GM19395 (cell line): ENCODE data around the gene RNF213.

Experiments used
- ATAC-seq: cut with Tn5 transposase; IDR thresholded peaks from one replicate; pipeline ENCODE4 v1.9.1; 2021; ENCODE audit warnings: mild to moderate bottlenecking, moderate library complexity; ENCODE audit not compliant: unreplicated experiment

Gene RNF213

GRCh38 chr17:80347536-80347935, 86.9 kb downstream of the RNF213 start:
- no peak for ATAC-seq

GRCh38 chr17:80347948-80348351, 87.3 kb downstream of the RNF213 start:
- no peak for ATAC-seq

DNA sequence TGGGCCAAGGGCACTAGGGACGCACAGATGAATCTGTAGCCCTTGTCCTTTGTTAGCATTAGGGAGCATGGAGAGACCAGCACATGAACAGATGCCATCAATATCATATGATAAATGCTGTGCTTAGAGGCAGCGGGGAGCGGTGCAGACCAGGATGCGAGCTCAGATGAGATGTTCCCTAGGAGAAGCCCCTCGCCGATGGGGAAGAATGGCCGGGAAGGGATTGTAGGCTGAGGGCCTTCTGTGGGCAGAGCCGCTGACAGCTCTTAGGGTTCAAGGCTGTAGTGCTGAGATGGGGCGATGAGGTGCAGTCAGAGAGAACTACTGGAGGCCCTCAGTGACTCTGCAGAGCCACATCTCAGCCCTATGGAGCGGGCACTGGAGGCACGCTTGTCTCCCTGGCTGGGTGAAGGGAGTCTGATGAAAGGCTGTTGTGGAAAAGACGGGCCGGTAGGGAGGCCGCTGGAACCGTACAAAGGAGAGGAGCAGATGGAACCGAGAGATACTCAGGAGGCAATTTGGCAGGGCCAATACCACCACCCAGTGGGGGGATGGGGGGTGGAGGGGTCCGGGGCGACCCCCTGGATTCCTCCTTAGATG, 88.0 kb downstream of the RNF213 start:
- no peak for ATAC-seq

GRCh38 chr17:80349151-80349651, 88.5 kb downstream of the RNF213 start:
- no peak for ATAC-seq

- no peak for ATAC-seq
Observed at GRCh38 chr17:80349751-80350150, 89.1 kb downstream of the RNF213 start.

GRCh38 chr17:80352216-80352895, 91.7 kb downstream of the RNF213 start:
- no peak for ATAC-seq

DNA sequence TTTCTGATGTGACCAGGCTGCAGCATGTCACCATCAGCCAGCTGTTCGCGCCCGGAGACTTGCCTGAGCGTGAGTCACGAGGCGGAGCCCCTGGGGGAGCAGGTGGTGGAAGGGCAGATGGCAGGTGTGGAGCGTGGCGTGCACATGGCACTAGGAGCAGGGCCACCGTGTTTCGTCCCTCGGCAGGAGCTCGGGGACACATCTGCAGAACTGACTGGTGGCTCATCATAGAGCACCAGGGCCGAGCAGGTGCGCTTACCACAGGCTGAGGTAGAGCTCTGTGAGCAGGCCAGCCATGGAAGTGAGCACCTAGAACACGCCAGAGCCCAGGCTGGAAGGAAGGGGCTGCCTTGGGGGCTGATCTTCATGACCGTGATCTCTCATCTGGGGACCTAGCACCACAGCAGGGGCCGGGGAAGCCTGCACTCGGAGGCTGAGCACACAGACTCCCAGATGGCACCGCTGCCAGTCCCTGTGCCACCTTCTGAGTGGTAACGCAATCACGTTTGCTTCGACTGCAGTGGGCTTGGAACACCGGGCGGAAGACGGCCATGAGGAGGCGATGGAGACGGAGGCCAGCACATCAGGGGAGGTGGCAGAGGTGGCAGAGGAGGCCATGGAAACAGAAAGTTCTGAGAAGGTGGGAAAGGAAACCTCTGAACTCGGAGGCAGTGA, 92.5 kb downstream of the RNF213 start:
- no peak for ATAC-seq

DNA sequence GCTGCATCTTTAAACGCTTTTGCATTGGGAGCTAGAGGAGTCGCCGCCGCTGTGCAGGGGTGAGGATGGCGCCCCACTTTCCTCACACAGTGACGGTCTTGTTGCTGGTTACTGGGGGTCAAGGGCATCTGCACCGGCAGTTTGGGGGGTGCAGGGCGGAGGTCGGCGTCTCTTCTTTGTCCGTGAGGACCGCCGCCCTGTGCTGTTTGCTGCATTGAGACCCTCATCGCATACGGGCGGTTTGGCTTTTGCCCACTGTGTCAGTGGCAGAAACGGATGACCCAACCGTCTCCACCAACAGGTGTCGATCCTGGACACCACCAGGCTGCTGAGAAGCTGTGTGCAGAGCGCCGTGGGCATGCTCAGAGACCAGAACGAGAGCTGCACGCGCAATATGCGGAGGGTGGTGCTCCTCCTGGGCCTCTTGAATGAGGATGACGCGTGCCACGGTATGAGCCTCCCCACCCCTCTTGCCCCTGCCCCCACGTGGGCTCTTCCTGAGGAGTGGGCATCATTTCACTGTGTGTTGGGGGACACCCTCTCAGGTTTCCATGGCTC, 93.1 kb downstream of the RNF213 start:
- ATAC-seq: no peak

GRCh38 chr17:80354336-80354735, 93.7 kb downstream of the RNF213 start:
- ATAC-seq: no peak

DNA sequence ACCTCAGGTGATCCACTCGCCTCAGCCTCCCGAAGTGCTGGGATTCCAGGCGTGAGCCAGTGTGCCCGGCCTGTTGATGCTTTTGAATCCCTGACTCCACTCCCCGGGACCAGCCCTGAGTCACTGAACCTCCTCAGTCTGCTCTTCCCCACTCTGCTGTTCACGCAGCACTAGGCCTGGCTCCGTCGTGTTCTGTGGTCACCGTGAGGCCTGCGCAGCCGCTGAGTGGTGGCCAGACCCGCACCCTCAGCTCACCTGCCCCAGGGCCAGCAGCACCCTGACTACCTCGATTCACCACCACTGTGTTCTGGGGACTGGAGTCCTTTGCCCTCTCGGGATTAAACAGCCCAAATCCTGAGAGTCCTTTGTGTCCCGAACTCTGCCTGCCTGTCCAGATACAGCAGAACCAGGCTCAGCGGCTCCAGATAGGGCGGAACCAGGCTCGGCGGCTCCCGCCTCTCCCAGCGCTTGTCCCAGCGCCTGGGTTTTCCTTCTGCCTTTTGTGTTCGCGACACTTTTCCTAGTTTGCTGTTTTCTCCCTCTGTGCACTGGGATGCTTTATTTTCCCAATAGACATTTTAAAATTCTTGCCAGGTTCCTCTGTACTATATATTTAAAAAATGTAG, 95.7 kb downstream of the RNF213 start:
- no peak for ATAC-seq

- no peak for ATAC-seq
Observed at GRCh38 chr17:80358131-80358530, 97.5 kb downstream of the RNF213 start.

GRCh38 chr17:80358861-80359260, 98.2 kb downstream of the RNF213 start:
- ATAC-seq: no peak

GRCh38 chr17:80359422-80360110, 98.9 kb downstream of the RNF213 start:
- no peak for ATAC-seq

DNA sequence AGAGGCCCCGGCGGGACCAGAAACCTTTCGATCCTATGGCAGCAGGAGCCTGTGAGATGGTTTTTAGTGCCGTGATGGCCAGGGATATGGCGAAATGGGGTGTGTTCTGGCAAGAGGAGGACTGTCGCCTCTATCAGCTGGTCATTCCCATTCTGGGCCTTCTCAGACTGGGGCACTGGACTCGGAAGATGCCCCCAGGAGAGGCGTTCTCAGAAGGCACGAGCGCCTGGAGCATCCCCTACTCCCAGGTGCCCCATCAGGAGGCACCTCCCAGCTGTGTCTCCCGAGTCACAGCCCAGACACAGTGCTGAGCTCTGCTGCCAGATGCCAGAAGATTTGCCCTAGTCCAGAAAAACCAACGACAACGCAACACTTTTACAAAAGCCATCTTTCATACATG, 99.7 kb downstream of the RNF213 start:
- no peak for ATAC-seq

DNA sequence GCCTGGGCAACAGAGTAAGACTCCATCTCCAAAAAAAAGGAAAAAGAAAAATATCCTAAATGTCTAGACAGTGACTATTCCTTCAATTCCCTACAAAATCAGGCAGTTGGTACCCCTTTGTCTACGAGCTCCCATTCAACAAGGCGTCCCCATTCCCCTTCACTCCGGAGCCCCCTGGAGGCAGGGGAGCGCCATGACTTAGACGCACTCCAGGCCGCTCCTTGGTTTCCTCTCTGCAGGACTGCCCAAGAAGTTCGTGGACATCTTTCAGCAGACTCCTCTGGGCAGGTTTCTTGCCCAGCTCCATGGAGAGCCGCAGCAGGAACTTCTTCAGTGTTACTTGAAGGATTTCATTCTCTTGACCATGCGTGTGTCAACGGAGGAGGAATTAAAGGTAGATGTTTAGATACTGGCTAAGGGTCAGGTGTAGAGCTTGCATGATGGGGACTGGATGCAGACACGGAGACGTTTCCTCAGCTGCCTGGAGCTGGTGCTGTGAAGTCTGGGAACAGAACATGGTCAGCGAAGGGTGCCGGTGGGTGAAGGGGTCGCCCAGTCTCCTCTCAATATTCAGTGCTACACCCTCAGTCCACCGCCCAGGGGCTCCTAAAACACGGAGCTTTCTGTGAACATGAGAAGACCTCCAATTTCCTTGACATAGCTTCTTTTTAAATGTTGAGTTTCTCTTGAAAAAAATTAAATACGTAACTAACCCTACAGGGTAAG, 101.0 kb downstream of the RNF213 start:
- no peak for ATAC-seq

DNA sequence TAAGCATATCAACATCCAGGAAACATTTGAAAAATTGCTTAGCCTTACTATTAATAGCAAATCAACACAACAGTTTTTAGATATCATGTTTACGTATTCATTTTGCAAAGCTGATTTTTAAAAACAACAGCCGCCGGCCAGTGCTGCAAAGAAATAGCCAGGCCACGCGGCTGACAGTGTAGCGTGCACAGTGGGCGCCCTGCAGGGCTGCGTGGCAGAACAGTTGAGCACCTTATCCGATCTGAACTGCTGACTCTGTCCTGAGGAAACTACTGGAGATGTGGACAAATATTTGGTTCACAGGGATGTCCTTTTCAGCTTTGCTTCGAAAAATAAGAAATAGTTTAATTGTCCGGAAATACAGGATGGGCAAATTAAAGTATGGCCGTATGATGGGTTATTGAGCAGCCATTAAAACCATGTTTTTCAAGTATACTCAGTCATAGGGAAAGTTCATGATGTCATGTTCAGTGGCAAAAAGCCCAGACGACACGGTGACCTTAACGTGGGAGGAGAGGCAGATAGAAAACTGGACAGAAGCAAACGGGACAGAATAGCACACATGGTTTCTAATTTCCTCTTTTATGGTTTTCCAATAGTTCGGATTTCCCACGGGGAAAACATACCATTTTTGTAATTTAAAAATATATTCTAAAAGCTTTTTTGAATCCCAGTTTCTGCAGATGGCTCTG, 101.9 kb downstream of the RNF213 start:
- no peak for ATAC-seq

- ATAC-seq: no peak
Observed at GRCh38 chr17:80363120-80363515, 102.5 kb downstream of the RNF213 start.

DNA sequence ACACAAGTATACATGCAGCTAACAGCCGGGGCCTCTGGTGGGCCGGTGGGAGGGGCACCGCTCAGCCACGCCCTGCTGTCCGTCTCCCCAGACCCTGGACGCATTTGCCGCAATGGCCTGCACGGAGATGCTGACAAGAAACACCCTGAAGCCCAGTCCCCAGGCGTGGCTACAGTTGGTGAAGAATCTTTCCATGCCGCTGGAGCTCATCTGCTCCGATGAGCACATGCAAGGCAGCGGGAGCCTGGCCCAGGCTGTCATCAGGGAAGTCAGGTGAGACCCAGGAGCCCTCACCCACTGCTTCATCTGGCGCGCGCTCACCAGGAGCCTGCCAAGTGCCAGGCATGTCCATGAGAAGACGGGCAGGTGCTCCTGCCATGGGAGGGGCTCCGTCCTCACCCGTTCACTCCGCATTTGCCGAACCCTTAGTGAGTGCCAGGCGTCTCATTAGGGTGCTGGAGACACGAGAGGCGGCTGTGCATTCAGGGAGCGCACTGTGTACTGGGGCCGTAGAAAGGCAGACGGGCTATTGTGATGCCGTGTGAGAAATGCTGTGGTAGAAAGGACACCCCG, 103.0 kb downstream of the RNF213 start:
- no peak for ATAC-seq

DNA sequence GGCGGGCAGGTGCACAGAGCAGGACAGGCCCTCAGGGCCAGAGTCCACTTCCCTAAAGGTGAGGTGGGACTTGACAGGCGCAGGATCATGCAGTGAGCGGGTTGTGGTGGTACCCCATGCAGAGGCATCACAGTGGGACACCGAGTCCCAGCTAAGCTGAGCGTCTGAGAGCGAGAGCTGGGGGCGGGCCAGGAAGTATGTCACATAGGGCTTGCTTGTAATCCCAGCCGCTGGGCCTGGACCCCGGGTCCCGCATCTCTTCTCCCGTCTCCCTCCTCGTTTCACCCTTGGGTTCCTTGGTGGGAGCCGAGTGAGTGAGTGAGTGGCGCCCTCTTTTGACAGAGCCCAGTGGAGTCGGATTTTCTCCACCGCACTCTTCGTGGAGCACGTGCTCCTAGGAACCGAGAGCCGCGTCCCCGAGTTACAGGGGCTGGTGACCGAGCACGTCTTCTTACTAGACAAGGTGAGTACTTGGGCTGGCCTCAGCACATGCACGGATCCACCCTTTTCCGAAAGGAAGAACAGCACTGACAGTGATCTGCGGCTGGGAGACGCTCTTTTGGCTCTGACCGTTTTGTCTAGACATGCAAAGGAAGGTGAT, 103.5 kb downstream of the RNF213 start:
- ATAC-seq: no peak
